NK-92 treated with Interleukin-12 subunit alpha and Interleukin-12 subunit beta, amount 100 ng/mL, for 24 hours (cell line): ENCODE results near the gene FNIP2.

Source experiments
- DNase-seq: peaks from one replicate; lab custom pipeline; 2025; lab: John Stamatoyannopoulos, UW

The FNIP2 gene

DNA sequence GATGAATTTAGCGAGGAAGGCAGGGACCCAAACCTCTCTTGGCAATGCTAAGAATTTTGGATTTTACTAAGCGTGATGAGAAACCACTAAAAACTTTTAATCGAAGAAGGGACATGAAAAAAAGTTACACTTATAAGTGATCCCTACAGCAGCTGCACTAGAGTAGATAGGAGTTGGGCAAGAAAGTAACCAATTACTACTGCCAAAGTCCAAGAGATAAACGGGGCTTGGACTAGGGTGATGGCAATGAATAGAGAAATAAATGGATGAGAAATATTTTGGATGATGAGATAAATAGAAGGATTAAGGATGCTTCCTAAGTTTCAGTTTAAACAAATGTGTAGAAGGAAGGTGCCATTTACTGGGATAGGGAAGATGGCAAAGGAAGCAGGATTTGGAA lies 6.3 kb upstream of the FNIP2 start:
- DNase-seq: no peak

GRCh38 chr4:158763462-158763861 lies 5.4 kb upstream of the FNIP2 start:
- no peak for DNase-seq

GRCh38 chr4:158766434-158767044 lies 2.3 kb upstream of the FNIP2 start:
- no peak for DNase-seq

DNA sequence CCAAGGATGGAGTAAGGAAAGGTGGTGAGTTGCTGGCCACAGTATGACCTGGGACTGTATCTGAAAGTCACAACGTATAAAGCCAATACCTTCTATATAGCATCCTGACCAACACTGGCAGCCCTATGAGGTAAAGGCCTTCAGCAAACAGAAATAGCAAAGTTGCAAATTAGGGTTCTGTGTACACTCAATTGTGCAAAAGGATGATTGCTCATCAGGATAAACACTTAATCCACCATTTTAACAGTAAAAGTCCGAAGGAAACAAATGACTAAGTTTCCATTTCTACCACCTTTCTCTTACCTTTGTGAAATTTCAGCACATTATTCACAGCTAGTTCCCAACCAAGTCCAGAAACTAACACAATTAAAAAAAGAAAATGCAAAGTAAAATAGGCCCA lies 1.4 kb upstream of the FNIP2 start:
- no peak for DNase-seq

DNA sequence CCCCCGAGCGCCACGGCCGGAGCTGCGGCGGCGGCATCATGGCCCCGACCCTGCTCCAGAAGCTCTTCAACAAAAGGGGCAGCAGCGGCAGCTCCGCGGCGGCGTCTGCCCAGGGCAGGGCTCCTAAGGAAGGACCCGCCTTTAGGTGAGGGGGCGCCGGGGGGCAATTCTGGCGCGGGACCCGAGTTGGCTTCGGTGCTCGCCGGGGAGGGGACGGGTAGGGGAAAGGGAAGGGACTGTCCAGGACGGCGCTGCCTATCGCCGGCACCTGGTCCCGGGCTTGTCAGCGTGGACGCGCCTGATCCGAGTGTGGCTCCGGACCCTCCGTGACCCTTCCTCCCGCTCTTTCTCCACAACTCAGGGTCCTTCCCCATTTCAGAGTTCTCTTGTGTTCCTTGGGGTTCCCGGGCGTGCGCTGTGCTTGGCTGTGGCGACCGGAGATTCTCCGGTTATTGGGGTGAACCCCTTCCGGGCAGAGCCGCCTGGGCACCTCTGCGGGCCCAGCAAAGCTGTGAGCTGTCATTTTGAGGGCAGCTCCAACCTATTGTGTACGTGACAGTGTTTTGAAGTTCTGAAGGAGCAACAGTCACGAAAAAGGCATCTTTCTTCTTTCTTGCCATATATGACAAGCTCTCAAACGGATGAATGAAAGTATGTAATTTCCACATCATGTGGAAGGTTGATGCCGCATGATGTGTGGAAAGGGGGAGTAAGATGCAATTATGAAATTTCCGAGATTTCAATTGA lies 522 bp downstream of the FNIP2 start:
- DNase-seq: no peak

- DNase-seq: no peak
These were observed 1.8 kb downstream of the FNIP2 start for GRCh38 chr4:158770671-158771070.

GRCh38 chr4:158771776-158772175 lies 3.0 kb downstream of the FNIP2 start:
- no peak for DNase-seq

GRCh38 chr4:158775091-158775651 lies 6.3 kb downstream of the FNIP2 start:
- DNase-seq: no peak

DNA sequence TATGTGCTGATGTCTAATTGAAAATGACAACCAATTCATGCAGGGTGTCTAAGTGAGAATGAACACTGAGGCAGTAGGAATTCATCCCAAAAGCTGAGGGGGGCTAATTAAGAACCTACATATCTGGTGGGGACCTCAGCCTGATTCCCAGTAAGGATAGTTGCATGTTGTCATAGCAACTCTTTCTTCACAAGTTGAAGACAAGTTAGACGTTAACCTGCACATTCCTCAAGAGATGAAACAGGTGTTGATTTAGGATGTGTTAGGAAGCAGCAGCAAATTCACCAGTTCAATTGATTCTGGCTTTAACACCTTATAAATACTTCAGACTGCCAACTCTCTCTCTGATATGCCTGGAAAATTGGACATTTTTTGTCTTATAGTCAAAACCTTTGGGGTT lies 7.3 kb downstream of the FNIP2 start:
- DNase-seq: no peak

DNA sequence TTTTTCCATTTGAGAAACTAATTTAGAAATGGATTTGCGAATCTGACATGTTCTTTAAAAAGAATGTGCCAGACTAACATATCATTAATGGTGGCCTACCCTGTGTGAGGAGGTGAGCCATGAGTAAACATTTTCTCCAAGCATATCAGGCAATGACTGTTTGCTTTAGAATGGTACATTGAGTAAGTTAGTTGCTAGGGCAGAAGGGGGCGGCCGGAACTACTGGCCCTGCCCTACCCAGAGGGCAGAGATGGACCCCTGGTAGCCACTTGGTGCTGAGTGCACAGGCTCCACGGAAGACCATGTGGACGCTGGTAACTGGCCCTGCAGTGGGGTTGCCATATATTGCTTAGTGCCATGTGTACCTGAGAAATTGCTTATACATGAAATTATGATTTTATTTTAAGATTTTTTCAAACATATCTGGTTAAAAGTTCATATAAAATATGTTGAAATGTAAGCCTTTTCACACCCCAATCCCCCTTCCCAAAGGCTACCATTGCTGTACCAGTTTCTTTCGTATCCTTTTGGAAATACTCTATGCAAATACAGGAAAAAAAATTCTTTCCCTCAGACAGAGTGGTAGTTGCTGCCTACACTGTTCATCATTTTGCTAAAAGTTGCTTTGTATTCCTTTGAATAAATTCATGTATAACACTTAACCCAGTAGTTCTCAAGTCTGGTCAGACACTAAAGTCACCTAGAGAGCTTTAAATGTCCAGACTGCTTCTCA lies 8.8 kb downstream of the FNIP2 start:
- DNase-seq: no peak

DNA sequence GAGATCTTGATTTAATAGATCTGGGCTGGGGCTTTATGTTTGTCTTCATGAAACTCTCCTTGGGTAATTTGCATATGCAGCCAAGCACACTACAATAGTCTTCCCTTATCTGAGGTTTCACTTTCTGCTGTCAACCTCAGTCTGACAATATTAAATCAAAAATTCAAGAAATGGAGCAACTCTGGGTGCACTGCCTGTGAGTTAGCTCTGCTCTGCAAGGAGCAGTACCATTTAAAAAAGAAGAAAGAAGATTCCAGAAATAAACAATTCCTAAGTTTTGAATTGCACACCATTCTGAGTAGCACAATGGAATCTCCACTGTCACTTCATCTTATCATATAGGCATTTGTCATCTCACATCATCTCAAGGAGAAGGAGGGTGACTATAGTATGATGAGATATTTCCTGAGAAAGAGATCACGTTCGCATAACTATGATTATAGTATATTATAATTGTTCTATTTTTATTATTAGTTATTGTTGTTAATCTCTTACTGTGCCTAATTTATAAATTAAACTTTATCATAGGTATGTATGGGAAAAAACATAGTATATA lies 9.4 kb downstream of the FNIP2 start:
- no peak for DNase-seq

- DNase-seq: no peak
These were observed 9.9 kb downstream of the FNIP2 start for GRCh38 chr4:158778712-158779111.

DNA sequence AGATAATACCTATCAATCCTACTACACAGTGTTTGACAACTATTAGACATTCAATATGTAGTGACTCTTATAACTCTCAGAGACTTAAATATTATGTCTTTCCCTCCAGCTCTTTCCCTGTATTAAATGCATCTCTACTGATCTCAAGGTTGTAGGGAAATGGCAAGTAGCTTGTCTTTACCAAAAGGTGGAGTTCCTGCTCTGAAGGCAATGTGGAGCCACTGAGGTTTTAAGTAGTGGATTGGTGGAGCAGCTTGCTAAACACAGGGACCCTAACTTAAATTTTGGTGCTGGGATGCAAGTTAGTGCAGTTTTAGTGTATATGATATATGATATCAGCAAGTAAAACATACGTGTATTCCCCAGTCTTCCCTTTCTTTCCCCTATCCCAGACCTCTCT lies 13.1 kb downstream of the FNIP2 start:
- DNase-seq: no peak

- DNase-seq: no peak
These were observed 13.9 kb downstream of the FNIP2 start for GRCh38 chr4:158782551-158783360.

- DNase-seq: no peak
These were observed 15.0 kb downstream of the FNIP2 start for GRCh38 chr4:158783785-158784184.

DNA sequence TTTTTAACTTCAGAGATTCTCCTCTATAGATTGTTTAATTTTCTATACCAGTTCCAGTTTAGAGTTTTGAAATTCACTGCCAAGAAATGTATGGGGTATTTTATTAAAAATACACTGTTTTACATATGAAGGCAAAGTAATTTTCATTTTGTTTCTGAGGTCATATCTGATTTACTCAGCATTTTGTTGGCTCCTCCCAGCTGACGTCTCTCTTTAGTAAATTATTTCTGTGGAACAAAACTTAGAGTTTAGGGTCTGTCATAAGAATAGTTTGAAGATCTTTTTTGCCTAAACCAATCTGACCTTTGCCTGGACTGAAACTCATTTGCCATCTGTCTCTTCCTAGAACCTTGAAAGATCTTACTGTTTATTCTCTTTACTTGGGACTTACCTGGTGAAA lies 16.9 kb downstream of the FNIP2 start:
- DNase-seq: no peak

DNA sequence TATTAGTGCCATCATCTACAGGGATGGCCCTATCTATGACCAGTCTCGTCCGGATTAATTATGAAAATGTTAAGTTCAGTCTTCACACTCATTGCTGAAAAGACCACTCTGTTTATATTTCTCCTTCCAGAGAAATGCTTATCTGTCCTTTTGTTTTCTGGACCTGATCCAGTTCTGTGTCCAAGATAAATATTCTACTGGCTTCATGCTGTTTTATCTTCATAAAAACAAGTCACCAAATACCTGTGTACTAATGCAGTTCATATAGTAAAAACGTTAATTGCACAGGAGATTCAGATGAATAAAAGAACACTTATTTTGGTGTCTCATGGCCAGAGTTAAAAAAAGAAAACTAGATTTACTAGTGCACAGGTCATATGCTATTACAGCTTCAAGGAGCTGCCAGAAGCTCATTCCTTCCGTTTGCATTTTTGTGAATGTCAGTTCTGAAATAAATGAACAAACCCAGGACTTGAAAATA lies 17.3 kb downstream of the FNIP2 start:
- no peak for DNase-seq

GRCh38 chr4:158786955-158787354 lies 18.1 kb downstream of the FNIP2 start:
- no peak for DNase-seq

- no peak for DNase-seq
These were observed 19.1 kb downstream of the FNIP2 start for GRCh38 chr4:158787709-158788475.

- no peak for DNase-seq
These were observed 19.7 kb downstream of the FNIP2 start for GRCh38 chr4:158788516-158788915.

GRCh38 chr4:158789853-158790252 lies 21.0 kb downstream of the FNIP2 start:
- no peak for DNase-seq
